CD8-positive, alpha-beta memory T cell (primary cell): ENCODE results near the gene UBE2J2. TPM values are rescaled to one million over a fixed set of nuclear protein-coding genes. Genes with fewer than 3 reads are reported as not detected.

Experiments
- CTCF ChIA-PET: fragments of 350-600 bp; sonication (Branson Sonifier 250); formaldehyde crosslinking; loops from one replicate; lab custom pipeline; 2021; ENCODE audit warnings: antibody characterized with exemption; lab: Charles Lee
- POLR2A ChIA-PET: fragments of 350-600 bp; sonication (Branson Sonifier 250); formaldehyde crosslinking; loops from one replicate; lab custom pipeline; 2021; ENCODE audit warnings: antibody characterized with exemption; lab: Charles Lee
- DNase-seq, 5 donors: peaks; one replicate each; pipeline versions ENCODE4 v3.0.0 to v3.0.0-alpha.2; 2020 to 2022; ENCODE audit warnings: mixed read lengths in 1 of 5
- H3K27ac ChIP-seq: one replicate; pipeline ENCODE4 v1.7.0; 2013; ENCODE audit warnings: low read depth, mild to moderate bottlenecking, low read length, moderate library complexity
- H3K27me3 ChIP-seq: 2 replicates; pipeline ENCODE4 v1.7.0; 2013; ENCODE audit warnings: low read length, mild to moderate bottlenecking; ENCODE audit not compliant: insufficient read depth, poor library complexity, severe bottlenecking
- H3K36me3 ChIP-seq: 2 replicates; pipeline ENCODE4 v1.7.0; 2013; ENCODE audit warnings: mild to moderate bottlenecking, low read length, moderate library complexity; ENCODE audit not compliant: insufficient read depth
- H3K4me1 ChIP-seq: 2 replicates; pipeline ENCODE4 v1.7.0; 2013; ENCODE audit warnings: mild to moderate bottlenecking, low read length, moderate library complexity; ENCODE audit not compliant: insufficient read depth
- H3K4me3 ChIP-seq: 2 replicates; pipeline ENCODE4 v1.7.0; 2013; ENCODE audit warnings: mild to moderate bottlenecking, low read length
- H3K9me3 ChIP-seq: 2 replicates; pipeline ENCODE4 v1.7.0; 2013; ENCODE audit warnings: mild to moderate bottlenecking, low read length
- H3K27ac Mint-ChIP-seq, 8 donors: one replicate each; pipeline ENCODE4 v1.8.0; 2020 to 2021; ENCODE audit warnings: mixed read lengths in 8 of 8, mild to moderate bottlenecking in 6 of 8, inconsistent platforms in 3 of 8, moderate library complexity in 3 of 8
- H3K27me3 Mint-ChIP-seq, 2 donors: one replicate each; pipeline ENCODE4 v1.8.0; 2020 to 2021; ENCODE audit warnings: mixed read lengths in 2 of 2, mild to moderate bottlenecking in 1 of 2, moderate library complexity in 1 of 2
- H3K36me3 Mint-ChIP-seq, 3 donors: one replicate each; pipeline ENCODE4 v1.8.0; 2020 to 2021; ENCODE audit warnings: mixed read lengths in 3 of 3, inconsistent platforms in 1 of 3, mild to moderate bottlenecking in 1 of 3
- H3K4me1 Mint-ChIP-seq, 3 donors: one replicate each; pipeline ENCODE4 v1.8.0; 2020 to 2021; ENCODE audit warnings: mixed read lengths in 3 of 3, inconsistent platforms in 1 of 3, mild to moderate bottlenecking in 1 of 3
- H3K4me3 Mint-ChIP-seq, 7 donors: one replicate each; pipeline ENCODE4 v1.8.0; 2020 to 2021; ENCODE audit warnings: mixed read lengths in 7 of 7, mild to moderate bottlenecking in 6 of 7, moderate library complexity in 4 of 7, inconsistent platforms in 2 of 7
- H3K9me3 Mint-ChIP-seq, 5 donors: one replicate each; pipeline ENCODE4 v1.8.0; 2020 to 2022; ENCODE audit warnings: mixed read lengths in 5 of 5, mild to moderate bottlenecking in 3 of 5, moderate library complexity in 2 of 5, inconsistent platforms in 1 of 5
- polyA plus RNA-seq: library from polyadenylated mRNA; unstranded; fragments of 300-500 nt; fragmentation: Illumina TruSeq; gene quantifications from one replicate; pipeline ENCODE4 v1.2.3, GENCODE V29; 2021
- total RNA-seq, 2 experiments: library from RNA; stranded (reverse); gene quantifications; one replicate each; pipeline ENCODE4 v1.2.3, GENCODE V29; 2021

The UBE2J2 gene
- total and polyA plus RNA-seq, 3 experiments from 2014 or later, result 76.7 to 79.7 (median 79.3) TPM

DNA sequence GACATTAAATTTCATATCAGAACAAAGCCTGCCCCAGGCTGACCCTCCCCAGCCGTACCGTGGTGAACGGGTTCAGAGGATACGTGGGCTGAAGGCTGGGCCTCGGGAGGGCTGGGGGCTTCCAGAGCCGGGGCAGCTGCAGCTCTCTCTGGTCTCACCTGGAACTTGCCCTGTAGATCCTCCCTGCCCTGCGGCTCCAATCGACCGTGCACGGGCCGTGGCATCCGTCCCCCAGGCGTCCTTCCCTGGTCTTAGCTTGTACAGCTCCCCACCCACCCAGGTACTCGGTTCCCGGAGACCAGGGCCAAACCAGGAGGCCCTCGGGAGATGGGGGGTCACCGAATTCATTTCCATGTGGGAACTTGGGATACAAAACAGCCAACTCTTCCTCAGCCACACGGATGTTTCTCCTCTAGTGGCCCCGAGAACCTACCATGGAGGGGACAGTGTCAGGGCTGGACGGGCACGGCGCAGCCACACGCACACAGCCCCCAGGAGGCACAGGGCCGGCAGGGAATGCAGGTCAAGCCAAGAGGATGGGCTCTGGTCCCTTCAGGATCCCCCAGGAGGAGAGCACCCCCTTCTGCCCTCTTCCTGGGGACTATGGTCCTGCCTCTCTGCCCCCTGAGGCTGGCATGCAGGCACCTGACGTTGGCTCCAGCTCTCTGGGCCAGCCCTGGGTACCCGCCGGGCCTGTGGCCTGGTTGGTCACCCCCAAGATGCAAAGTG, 38.5 kb downstream of the UBE2J2 start:
- peaks cover 20 to 30% (median 23%) of the 10 kb centered on the region in 3 donors for H3K4me1 Mint-ChIP-seq
- no peak overlapping the region for H3K27ac Mint-ChIP-seq
- Histone ChIP-seq H3K4me1 (peaks cover 19% of the 10 kb centered on the region), H3K27me3 (no peaks in the 10 kb centered on the region), H3K4me3 (no peak overlapping the region), H3K9me3 (no peaks in the 10 kb centered on the region), H3K36me3 (no peaks in the 10 kb centered on the region), H3K27ac (no peak overlapping the region)
- no peaks in the 10 kb centered on the region for H3K9me3 Mint-ChIP-seq
- H3K36me3 Mint-ChIP-seq, result peaks cover 0 to 21% (median 0%) of the 10 kb centered on the region in 3 donors
- ChIA-PET POLR2A (no interaction called here), CTCF (no interaction called here)
- H3K27me3 Mint-ChIP-seq, result peaks cover 0 to 1% of the 10 kb centered on the region in 2 donors
- no peak for DNase-seq
- peak overlapping the region in 2 of 7 donors; percentile 3 to 72 for H3K4me3 Mint-ChIP-seq

DNA sequence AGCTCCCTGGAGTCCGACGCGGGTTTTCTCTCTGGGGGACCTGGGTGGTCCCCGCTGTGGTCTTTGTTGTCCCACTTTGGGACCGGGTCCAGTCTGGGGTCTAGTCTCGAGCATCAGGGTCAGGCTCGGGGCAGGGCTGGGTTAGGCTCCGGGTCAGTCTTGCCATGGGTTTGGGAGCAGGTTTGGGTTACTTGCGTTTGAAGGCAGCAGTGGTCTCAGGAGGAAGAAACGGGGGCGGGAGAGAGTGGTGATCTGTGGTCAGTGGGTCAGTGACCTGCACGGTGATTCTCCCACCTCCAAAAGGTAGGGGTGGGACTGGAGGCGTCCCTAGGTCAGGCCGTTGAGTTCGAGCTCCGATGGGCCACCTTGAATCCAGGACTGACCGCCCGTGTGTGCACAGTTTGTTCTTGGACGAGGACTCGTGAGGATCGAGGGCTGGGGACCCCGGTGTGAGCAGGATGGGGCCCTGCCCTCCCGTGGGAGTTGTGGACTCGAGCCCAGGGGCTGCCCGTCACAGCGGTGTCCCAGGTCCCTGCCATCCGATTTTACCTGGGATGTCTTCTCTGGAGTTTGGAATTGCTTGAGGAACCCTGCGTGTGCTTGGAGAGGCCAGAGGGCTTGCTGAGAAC, 39.4 kb downstream of the UBE2J2 start:
- peak overlapping the region; percentile 69 to 83 (median 75) for H3K4me3 Mint-ChIP-seq
- DNase-seq, result no peak
- peaks cover 0 to 27% (median 2%) of the 10 kb centered on the region in 3 donors for H3K36me3 Mint-ChIP-seq
- Histone ChIP-seq H3K9me3 (no peaks in the 10 kb centered on the region), H3K4me1 (peaks cover 28% of the 10 kb centered on the region), H3K4me3 (no peak overlapping the region), H3K27ac (no peak overlapping the region), H3K27me3 (no peaks in the 10 kb centered on the region), H3K36me3 (peaks cover 5% of the 10 kb centered on the region)
- ChIA-PET CTCF (no interaction called here), POLR2A (no interaction called here)
- peak overlapping the region in 4 of 8 donors; percentile 42 to 86 (median 72) for H3K27ac Mint-ChIP-seq
- no peaks in the 10 kb centered on the region for H3K9me3 Mint-ChIP-seq
- H3K27me3 Mint-ChIP-seq, result peaks cover 0 to 1% of the 10 kb centered on the region in 2 donors
- H3K4me1 Mint-ChIP-seq, result peaks cover 27 to 39% (median 30%) of the 10 kb centered on the region in 3 donors

DNA sequence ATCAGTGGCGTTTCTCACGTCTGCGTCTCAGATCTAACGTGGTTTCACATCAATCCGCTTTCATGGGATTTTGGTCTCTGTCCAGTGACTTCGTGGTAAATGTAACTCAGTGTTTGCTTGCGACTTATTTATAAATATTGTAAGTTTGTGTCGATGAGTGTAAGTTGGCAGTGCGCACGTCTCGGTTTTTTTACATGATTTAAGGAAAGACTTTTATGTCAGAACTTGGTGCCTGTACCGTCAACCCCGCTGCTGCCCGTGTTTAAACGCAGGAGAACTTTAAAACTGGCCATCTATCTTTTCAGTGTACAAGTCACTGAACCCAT, 40.1 kb downstream of the UBE2J2 start:
- Mint-ChIP-seq H3K4me3 (peak overlapping the region; percentile 74 to 86 (median 75)), H3K36me3 (peaks cover 0 to 32% (median 2%) of the 10 kb centered on the region in 3 donors), H3K27ac (peak overlapping the region in 6 of 8 donors; percentile 71 to 86 (median 80)), H3K27me3 (no peaks in the 10 kb centered on the region), H3K4me1 (peaks cover 27 to 44% (median 30%) of the 10 kb centered on the region in 3 donors), H3K9me3 (no peaks in the 10 kb centered on the region)
- ChIA-PET POLR2A (no interaction called here), CTCF (no interaction called here)
- Histone ChIP-seq H3K27me3 (no peaks in the 10 kb centered on the region), H3K36me3 (peaks cover 5% of the 10 kb centered on the region), H3K4me3 (no peak overlapping the region), H3K4me1 (peaks cover 28% of the 10 kb centered on the region), H3K9me3 (no peaks in the 10 kb centered on the region), H3K27ac (no peak overlapping the region)
- DNase-seq, result no peak

DNA sequence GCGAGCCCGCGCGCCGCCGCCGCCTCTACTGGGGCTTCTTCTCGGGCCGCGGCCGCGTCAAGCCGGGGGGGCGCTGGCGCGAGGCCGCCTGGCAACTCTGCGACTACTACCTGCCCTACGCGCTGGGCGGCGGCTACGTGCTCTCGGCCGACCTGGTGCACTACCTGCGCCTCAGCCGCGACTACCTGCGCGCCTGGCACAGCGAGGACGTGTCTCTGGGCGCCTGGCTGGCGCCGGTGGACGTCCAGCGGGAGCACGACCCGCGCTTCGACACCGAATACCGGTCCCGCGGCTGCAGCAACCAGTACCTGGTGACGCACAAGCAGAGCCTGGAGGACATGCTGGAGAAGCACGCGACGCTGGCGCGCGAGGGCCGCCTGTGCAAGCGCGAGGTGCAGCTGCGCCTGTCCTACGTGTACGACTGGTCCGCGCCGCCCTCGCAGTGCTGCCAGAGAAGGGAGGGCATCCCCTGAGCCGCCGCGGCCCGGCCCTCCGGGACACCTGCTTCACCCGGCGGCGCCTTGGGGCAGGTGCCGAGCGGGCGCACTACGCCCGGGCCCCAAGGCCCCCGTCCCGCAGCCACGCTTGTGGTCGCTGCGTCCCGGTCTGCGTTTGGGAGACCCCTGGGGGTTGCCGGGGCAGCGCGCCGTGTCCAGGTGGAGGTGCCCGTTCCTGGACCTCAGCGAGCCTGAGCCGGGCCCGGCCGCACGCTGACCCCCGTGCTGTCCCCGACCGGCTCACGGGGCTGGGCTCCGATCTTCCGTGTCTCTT, 40.7 kb downstream of the UBE2J2 start:
- peaks cover 28% of the 10 kb centered on the region for H3K4me1 ChIP-seq
- peaks cover 27 to 46% (median 30%) of the 10 kb centered on the region in 3 donors for H3K4me1 Mint-ChIP-seq

DNA sequence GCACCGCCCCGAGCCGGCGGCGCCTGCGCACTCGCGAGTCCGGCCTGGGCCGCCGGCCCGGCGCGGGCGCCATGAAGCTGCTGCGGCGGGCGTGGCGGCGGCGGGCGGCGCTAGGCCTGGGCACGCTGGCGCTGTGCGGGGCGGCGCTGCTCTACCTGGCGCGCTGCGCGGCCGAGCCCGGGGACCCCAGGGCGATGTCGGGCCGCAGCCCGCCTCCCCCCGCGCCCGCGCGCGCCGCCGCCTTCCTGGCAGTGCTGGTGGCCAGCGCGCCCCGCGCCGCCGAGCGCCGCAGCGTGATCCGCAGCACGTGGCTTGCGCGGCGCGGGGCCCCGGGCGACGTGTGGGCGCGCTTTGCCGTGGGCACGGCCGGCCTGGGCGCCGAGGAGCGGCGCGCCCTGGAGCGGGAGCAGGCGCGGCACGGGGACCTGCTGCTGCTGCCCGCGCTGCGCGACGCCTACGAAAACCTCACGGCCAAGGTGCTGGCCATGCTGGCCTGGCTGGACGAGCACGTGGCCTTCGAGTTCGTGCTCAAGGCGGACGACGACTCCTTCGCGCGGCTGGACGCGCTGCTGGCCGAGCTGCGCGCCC, 41.4 kb downstream of the UBE2J2 start, which contains the start of gene B3GALT6:
B3GALT6 (plus strand) TSS at position 30 of the 588 bp plus-strand sequence; CDS start at position 72, 42 bp downstream.
- Histone ChIP-seq H3K4me1 (peaks cover 28% of the 10 kb centered on the region), H3K4me3 (peak within 1 kb of the TSS; percentile 100), H3K27ac (peak within 1 kb of the TSS; percentile 90), H3K27me3 (no peaks in the 10 kb centered on the region), H3K36me3 (peaks cover 5% of the 10 kb centered on the region), H3K9me3 (no peaks in the 10 kb centered on the region)
- Mint-ChIP-seq H3K27ac (peak within 1 kb of the TSS; percentile 86 to 98 (median 94)), H3K9me3 (no peaks in the 10 kb centered on the region), H3K36me3 (peaks cover 0 to 40% (median 2%) of the 10 kb centered on the region in 3 donors), H3K4me3 (peak within 1 kb of the TSS; percentile 91 to 99 (median 94)), H3K27me3 (no peaks in the 10 kb centered on the region), H3K4me1 (peaks cover 27 to 46% (median 30%) of the 10 kb centered on the region in 3 donors)
- DNase-seq, result no peak
- ChIA-PET CTCF (no interaction called here), POLR2A (interaction anchor here (0.5 kb wide), 1 partner anchor 41 kb away, joined by 3 read pairs; the partner anchor contains the start of gene UBE2J2)

More for the DNA sequence above, 40.7 kb downstream of the UBE2J2 start:
- no peaks in the 10 kb centered on the region for H3K9me3 Mint-ChIP-seq
- POLR2A ChIA-PET, result no interaction called here
- no peaks in the 10 kb centered on the region for H3K27me3 ChIP-seq
- H3K27ac Mint-ChIP-seq, result peak overlapping the region in 7 of 8 donors; percentile 71 to 86 (median 82)
- DNase-seq, result peak in 1 of 5 donors; percentile 25
- no peak overlapping the region for H3K27ac ChIP-seq
- no peaks in the 10 kb centered on the region for H3K27me3 Mint-ChIP-seq
- H3K4me3 Mint-ChIP-seq, result peak overlapping the region; percentile 74 to 86 (median 75)
- no peak overlapping the region for H3K4me3 ChIP-seq
- CTCF ChIA-PET, result no interaction called here
- H3K9me3 ChIP-seq, result no peaks in the 10 kb centered on the region
- H3K36me3 Mint-ChIP-seq, result peaks cover 0 to 35% (median 2%) of the 10 kb centered on the region in 3 donors
- H3K36me3 ChIP-seq, result peaks cover 5% of the 10 kb centered on the region

DNA sequence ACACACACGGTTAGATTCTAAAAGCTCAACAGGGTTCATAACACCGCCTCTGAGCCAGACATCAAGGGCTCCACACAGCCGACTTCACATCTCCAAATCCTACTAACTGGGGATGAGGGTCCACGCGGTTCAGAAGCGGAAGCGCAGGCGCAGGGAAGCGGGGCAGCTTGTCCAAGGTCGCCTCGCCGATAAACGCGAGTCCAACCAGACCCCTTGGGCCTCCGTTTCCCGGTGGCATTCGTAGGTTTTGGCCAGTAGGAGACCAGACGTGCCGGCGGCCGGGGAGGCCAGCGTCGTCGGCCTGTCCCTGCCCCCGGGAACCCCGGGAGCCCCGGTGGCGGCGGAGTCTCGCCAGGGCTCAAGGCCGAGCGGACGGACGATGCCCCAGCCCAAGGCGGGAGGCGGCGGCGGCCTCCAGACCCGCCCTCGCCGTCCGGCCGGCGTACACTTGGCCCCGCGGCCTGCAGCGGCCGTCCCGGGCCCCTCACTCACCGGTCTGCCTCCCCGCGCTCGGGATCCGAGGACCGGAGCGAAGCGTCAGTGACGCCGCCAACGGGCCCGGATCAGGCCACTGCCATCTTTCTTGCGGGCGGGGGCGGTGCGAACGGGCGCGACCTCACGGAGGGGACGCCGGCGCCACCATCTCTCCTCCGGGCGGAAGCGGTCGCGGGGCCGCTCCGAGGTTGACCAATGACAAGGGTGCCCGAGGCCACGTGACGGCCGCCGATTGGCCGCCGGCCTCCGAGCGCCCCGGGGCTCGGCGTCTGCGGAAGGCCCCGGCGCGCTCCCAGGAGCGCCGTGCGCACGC, 42.0 kb downstream of the UBE2J2 start, which contains the start of gene SDF4:
SDF4 (minus strand) TSS at position 602 of the 808 bp plus-strand sequence. CDS start 3,229 bp downstream, outside the sequence.
- POLR2A ChIA-PET, result no interaction called here
- no peaks in the 10 kb centered on the region for H3K27me3 Mint-ChIP-seq
- CTCF ChIA-PET, result interaction anchor here (0.7 to 0.8 kb wide), 3 partner anchors 109 to 210 kb away, joined by 3 to 4 read pairs (median 3); no protein-coding TSS in a partner anchor
- DNase-seq, result peak; percentile 96 to 98 (median 96)
- H3K27ac ChIP-seq, result peak within 1 kb of the TSS; percentile 90
- H3K4me1 Mint-ChIP-seq, result peaks cover 27 to 46% (median 30%) of the 10 kb centered on the region in 3 donors
- H3K36me3 Mint-ChIP-seq, result peaks cover 0 to 45% (median 2%) of the 10 kb centered on the region in 3 donors
- H3K9me3 Mint-ChIP-seq, result no peaks in the 10 kb centered on the region
- peaks cover 28% of the 10 kb centered on the region for H3K4me1 ChIP-seq
- peak within 1 kb of the TSS; percentile 86 to 98 (median 94) for H3K27ac Mint-ChIP-seq
- no peaks in the 10 kb centered on the region for H3K9me3 ChIP-seq
- peak within 1 kb of the TSS; percentile 91 to 99 (median 94) for H3K4me3 Mint-ChIP-seq
- peaks cover 5% of the 10 kb centered on the region for H3K36me3 ChIP-seq
- no peaks in the 10 kb centered on the region for H3K27me3 ChIP-seq
- peak within 1 kb of the TSS; percentile 100 for H3K4me3 ChIP-seq
